HG03064 (cell line): ENCODE data around the gene RTN4R.

Experiments
- ATAC-seq: cut with Tn5 transposase; IDR thresholded peaks from one replicate; pipeline ENCODE4 v1.9.1; 2021; ENCODE audit warnings: low read depth; ENCODE audit not compliant: unreplicated experiment

Gene RTN4R

DNA sequence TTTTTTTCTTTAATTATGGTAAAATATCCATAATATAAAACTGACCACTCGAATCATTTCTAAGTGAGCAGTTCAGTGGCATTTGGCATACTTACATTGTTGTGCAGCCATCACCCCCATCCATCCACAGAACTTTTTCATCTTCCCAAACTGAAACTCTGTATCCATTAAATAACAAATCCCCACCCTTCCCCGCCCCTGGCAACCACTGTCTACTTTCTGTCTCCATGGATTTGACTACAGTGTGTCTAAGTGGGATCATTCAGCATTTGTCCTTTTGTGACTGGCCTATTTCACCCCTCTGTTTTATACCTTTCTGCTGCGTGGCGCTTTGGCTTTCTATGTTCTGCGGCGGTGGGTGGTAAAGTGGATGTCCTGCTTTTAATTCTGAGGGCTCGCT is 49.1 kb downstream of the RTN4R start:
- ATAC-seq, result no peak

DNA sequence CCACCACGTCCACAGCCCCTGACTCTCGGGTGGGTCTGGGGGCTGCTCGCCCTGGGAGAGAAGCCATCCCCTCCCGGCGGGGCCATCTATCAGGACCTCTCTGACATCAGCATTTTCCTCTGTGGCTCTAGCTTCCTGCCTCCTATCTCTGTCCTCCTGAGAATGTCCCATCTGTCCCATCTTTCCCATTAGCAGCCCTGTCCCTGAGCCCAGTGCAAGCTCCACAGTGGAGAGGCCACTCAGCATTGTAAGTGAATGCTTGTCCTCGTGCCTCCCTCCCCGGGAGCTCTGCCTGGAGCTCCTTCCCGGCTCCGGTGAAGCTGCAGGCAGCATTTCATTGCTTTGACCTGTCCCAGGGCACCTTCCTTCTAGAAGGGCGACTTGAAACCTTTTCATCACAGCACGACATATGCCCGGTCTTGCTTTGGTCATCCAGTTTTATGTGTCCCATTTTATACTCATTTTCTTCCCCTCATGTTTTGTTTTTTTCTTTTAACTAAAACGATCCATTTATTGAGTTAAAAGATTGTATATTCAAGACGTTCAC is 49.7 kb downstream of the RTN4R start:
- no peak for ATAC-seq

DNA sequence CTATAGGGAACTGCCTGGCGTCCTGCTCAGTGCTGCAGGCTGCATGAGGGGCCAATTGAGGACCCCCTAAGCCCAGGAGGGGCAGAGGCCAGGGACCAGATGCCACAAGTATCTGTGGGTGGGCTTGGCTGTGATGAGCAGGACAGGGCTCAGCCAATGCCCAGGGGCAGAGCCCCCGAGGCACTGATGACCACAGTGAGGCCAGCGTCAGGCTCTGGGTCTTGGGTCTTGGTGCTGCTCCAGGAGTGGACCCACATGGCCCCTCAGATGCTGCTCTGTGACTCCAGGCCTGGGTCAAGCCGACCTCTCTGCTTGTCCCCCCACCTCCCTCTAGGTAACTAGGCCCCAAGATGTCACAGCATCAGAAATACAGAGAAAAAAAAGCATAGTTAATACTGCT is 50.6 kb downstream of the RTN4R start:
- no peak for ATAC-seq

DNA sequence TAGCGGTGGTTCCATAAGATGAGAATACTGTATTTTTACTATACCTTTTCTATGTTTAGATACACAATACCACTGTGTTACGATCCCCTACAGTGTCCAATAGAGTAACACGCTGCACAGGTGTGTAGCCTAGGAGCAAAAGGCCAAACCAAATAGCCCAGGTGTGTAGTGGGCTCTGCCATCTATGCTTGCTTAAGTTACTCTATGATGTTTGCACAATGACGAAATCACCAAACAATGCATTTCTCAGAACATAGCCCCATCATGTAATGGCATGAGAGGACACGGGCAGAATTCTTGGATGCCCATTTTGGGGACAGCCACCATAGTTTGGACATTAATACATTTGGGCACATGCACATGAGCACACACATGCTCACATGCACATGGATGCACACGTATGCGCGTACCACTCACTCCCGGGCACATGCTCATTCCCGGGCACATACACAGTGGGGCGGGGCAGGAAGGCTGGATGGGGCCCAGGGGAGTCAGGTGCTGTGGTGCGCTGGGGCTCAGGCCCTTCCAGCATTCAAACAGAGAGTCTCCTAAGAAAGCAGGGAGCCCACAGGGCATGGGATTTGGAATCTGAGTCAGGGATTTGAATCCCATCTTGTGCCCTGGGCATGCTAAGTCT is 51.1 kb downstream of the RTN4R start:
- no peak for ATAC-seq

DNA sequence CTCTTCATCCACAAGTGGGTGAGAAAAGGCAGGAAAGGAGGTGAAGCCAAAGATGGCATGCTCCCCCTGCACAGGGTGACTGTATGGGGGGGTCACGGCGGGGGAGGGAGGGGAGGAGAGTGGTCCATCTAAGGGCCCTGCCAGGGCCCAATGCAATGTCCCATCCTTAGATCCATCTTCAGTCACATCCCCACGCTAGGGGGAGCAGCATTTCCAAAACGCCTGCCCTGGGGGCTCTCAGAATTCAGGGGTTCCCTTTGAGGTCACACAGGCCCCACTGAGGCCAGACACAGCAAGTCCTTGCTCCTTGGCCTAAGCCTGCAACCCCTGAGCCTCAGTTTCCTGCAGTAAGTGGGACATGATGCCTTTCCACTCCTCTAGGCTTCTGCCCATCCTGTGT is 52.4 kb downstream of the RTN4R start:
- no peak for ATAC-seq

DNA sequence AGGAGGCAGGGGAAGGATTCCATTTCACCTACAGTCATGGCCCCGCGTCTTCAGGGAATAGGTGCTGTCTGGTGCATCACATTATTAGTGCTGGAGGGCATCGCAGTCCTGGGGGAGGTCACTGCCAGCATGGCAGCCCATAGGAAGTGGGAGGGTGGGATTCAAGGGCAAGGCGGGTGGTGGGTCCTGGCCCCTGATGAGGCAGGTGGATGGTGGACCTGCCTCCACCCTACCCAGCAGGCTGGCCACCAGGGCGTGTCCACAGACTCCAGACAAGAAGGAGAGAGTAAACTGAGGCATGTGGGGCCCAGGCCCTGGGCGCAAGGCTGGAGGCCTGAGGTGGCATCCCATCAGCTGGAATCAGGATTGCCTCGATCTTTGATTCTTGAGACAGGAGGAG is 53.3 kb downstream of the RTN4R start:
- ATAC-seq, result no peak

DNA sequence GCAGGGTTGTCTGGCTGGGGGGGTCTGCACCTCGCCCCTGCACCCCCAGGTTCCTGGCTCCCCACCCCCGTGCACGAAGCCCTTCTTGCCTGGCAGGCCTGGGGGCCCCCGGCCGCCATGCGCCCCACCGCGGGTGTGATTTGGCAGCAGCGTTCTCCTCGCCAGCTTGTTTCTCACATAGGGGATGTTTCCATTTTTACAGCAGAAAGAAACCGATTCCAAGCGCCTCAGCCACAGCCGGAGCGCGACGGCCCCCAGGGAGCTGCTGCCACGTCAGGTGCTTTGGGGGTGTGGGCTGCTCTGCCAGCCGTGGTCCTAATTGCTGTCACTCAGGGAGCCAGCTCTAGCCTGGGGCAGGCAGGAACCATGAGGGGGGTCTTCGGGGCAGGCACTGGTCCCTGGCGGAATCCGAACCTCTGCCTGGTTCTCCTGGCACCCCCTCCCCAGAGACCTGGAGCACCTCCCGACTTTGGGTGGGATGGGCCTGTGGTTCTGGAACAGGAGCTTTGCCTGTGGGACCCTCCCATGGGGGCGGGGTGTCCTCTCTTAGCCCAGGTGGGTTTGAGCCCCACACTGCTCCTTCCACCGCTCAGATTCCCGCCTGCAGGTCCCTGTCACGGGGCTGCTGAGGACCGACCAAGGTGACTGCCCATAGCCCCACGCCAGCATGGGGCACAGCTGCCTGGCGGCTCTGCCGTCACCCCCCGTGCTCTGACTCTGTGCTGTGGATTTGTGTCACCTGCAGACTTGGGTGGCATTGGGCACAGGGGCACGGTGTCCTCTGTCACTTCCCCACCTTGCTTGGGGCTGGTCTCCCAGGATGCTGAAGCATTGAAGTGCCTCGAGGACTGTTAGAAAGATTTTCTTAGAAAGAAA is 54.0 kb downstream of the RTN4R start:
- ATAC-seq, result no peak

DNA sequence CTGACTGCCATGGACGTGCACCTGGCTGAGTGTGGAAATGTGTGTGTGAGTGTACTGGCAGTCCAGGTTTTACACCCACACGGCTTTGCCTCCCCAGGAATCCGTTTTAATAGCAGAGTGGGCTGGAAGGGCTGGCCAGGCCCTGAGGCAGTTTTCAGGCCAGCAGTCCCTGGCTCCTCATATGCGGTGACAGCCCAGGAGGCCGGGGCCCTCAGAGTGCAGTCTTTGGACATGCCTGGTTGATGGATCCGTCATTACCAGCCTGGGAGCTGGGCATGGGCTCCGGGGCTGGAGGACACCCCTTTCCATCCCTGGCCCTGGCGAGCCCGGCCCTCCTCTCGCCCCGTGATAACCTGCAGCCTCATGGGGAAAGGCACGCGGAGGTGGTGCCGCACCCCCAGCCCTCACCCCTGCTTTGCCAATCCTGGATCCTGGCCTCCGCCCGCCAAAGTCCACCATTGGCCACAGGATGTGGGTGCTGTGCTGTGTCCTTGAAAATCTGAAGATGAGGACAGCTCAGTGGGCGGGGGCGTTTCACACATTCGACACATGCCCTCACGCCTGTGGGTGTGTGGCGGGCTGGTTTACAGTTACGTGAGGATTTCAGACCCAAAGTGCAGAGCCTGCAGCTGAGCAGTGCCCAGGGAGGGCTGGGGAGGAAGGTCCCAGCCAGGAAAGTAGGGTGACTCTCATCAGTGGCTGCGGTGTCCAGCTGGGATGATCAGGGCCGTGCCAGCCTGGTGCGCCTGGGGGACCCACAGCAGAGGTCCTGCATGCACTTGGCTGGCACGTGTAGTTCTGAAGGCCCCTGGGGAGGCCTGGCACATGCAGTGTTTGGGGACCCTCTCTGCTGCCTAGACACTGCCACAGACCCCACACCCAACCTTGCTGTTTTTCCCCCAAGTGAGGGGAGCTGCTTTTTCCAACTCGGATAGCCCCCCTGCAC is 55.1 kb downstream of the RTN4R start:
- no peak for ATAC-seq

DNA sequence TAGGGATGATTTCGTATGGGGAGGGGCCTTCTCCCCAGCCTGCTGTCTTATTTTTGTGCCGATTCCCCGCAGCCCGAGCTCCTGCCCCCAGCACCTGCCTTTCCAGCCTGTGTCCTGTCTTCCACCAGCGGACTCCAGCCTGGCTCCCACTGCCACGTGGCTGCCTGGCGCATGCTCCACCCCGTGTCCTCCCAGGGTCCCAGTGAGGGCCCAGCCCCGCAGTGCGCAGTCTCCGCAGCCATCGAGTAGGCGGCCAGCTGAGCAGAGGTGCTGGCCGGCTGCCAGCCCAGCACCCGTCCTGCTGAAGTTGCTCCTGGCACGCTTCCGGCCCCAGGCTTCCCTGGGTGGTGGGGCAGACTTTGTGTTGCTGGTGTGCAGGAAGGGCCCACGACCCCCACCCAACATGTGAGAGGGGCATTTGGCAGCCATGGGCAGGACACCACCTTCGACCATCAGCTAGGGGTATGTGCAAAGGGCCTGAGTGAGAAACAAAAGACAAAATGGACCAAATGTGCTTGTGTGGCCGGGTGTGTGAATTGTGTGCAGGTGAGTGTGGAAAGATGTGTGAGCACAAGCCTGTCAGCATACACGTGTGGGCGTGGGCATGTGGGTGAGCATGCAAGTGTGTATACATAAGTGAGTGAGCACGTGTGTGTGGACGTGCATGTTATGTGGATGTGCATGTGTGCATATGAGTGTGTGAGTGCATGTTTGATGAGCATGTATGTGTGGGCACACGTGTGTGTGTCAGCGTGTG is 55.9 kb downstream of the RTN4R start:
- ATAC-seq, result no peak

DNA sequence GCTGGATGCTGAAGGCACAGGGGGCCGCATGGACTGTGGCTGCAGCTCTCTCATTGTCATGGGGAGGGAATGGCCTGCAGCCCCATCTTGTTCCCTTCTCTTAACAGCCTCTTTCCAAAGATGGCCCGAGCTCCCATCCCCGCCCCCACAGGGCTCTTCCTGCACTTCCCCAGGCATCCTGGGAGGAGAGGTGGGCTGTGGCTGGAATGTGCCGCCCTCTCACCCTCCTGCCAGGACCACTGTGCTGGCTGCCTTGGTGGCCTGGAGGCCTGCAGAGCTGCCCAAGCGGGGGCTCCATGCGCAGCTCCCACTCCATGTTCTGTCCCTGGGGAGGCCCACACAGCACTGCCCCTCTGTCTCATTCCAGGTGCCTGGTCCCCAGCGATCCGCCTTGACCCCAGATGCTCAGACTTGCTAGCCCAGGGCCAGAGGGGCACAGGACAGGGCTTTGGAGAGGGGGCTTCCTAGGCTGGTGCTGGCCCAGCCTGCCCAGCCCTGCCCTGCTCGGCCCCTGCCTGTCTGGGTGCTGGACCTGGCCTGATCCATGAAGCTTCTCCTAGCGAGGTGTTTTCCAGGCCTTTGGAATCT is 56.6 kb downstream of the RTN4R start:
- ATAC-seq, result no peak

DNA sequence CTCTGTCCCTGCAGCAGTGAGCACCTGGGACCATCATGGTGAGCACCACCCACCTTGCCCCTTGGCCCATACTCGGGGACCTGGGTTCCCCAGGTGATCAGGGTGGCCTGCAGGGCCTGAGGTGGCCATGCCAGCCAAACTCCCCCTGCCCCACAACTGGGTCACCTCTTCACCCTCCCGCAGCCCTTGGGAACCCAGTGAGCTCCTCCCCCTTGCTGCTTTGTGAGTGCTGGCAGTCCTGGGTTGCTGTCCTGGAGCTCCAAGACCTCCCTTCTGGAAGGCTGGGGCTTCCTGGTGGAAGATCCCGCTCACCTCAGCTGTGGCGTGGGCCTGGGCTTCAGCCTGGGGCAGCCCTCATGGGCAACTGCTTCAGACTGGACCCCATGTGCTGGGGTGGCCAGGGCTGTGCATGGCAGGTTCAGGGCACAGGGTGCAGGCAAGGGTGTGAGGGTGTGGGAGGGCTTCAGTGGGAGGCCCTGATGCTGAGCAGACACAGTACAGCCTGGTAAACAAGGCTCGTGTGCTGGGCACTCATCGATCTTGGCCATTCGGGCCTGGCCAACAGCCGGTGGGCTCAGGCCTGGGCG is 57.6 kb downstream of the RTN4R start:
- no peak for ATAC-seq

DNA sequence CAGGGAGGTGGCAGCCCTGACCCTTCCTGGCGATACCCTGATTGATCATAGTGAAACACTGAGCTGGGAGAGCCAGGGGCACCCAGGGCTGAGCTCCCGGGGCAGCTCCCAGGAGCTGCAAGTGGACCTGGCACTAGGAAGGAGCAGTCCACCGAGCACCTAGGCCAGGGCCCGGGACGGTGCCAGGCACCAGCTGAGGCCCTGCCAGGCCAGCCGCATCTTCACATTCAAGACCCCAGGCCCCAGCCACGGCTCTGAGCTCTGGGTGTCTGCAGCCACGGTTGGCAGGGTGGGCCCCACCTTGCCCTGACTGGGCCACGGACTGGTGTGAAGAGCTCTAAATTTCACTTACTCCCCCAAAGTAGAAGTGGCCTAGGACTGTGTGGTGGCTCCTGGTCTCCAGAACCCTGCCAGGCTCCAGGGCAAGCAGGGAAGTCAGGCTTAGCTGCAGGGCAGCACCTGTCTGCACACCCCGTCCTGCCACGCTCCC is 58.3 kb downstream of the RTN4R start:
- no peak for ATAC-seq

DNA sequence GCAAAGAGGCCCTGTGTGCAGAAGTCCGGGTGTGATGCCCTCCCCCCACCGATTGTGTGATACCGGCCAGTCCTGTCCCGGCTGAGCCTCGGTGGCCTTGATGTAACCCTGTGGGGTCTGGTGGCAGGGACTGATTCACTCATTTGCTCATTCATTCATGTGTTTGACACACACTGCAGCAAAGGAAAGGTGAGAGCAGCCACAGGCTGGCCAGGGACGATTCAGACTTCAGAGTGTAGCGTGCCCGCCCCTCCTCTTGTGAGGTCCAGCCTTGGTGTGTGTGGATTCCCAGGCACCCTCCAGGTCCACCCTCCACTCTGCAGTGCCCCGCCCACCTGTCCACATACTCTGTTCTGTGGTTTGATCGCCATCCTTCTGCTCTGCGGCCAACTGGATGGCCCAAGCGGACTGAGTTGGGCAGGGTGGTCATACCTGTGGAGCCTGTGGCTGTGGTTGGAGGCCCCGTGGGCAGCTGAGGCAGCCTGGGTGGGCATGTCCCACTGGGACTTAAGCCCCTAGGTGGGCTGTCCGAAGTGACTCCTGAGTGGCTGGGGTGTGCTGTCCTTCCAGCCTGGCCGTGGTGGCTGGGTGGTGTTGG is 59.3 kb downstream of the RTN4R start:
- ATAC-seq, result no peak

DNA sequence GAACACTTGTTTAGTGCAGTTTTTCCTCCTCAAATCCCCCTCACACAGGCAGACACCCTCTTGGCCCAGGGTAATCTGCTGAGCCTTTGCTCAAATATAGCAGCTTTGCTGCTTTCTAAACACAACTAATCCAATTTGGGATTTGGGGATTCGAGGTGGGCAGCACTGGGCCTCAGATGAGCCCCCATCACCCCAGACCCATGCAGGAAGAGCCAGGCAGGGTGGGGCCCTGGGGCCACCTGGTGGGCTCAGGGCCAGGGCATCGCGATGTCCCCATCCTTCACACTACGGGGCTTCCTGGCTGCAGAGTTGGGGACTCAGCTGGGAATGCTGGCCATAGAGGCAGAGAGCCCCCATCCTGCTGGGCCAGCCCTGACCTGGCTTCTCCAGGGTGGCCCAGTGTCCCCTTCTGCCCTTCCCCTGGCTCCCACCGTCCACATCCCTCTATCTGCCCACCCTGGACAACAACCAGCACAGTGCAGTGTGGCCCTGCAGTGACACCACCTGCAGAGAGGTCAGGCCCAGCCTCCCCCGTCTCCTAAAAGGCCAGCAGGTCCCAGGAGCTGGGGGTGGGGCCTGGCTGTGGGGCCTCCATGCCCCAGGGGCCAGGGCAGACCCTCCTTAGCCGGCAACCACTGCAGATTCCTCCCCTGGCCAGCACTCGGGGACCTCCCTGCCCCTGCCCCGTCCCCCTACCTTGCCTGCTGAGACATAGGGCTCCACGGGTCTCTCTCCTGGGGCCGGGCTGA is 60.7 kb downstream of the RTN4R start:
- no peak for ATAC-seq

DNA sequence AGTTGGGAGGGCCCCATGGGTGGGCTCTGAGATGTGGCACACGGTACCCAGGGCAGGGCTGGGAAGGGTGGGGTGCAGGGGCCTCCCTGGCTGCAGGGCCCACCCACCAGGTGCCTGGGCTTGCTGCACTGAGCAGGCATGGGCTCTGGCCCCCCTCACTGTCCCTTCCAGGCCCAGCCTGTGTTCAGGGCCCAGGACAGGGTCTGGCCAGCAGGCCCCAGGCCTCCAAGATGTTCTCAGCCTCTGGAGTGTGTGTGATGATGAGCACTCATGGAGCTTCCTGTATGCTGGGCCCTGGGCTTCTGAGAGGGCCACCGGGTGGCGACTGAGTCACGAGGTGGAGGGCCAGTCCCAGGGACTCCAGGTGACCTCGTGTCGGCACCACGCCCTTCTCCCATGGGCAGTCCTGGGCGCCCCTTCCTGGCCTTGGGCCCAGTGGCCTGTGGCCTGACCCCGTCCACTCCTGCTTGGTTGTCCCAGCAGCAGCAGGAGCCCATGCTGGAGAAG is 61.4 kb downstream of the RTN4R start:
- no peak for ATAC-seq

DNA sequence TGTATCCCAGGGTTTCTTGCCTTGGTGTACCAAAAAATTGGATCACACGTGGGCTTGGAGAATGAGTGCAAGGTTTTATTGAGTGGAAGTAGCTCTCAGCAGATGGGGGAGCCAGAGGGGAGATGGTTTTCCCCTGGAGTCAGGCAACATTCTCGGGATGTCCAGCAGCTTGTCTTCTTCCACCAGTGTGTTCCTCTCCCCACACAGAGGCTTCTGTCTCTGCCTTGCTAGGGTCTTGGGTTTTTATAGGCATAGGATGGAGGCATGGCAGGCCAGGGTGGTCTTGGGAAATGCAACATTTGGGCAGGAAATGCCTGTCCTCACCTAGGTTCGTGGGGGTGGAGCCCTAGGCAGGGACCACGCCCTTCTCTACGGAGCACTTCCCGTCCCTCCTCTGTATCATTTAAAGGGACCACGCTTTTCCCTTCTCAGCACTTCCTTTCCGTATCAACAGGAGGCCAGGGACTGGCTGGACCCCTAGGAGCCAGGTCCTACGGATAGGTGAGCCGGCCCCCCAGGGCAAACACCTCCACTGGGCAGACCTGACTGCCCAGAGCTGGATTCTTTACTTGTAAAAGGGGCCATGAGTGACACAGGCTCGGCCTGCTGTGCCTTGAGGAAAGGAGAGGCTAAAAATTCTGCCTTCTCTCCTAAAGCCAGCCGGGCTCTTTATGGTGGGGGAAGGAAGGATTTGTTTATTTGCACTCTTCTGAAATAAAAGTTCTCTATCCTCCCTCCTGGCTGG is 62.0 kb downstream of the RTN4R start:
- no peak for ATAC-seq

DNA sequence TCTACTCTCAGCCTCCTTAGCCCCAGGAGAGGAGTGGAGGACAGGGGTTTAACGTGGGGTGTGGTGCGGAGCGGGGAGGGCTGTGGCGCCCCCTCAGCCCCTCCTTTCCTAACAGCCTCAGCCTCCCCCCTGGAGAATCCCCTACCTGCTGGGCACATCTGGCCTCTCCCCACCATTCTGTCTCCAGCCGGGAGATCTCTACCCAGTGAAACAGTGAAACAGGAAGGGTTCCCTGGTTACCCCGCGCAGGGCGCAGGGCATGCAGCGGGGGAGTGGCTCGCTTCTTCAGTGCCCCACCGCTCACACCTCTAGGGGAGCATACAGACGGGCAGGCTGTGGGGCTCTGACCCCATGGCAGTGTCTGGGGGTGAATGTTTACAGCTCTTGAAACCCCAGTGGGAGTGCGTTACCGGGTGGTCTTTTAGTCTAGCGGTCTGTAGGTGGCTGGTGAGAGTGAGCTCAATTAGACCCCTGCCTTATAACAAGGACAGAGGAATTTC is 62.6 kb downstream of the RTN4R start:
- ATAC-seq, result no peak
